HepG2 (cell line): ENCODE results near the gene SIGLEC10. TPM values are rescaled to one million over a fixed set of nuclear protein-coding genes. Genes with fewer than 3 reads are reported as not detected.

Source experiments
- BCL6 ChIP-seq: IDR thresholded peaks from 2 replicates; pipeline ENCODE4 v1.6.1; 2016; ENCODE audit warnings: missing genetic modification reagents, missing compliant biosample characterization
- CBX1 ChIP-seq: IDR thresholded peaks from one replicate; pipeline ENCODE4 v1.6.1; 2016; ENCODE audit warnings: antibody characterized with exemption, low read depth
- CC2D1A ChIP-seq: sonication (generic); formaldehyde crosslinking; IDR thresholded peaks from 2 replicates; pipeline ENCODE4 v1.8.1; 2023; ENCODE audit warnings: mild to moderate bottlenecking, missing genetic modification reagents
- FOXJ3 ChIP-seq: sonication (generic); formaldehyde crosslinking; IDR thresholded peaks from 2 replicates; pipeline ENCODE4 v1.4.0; 2020; ENCODE audit warnings: missing genetic modification reagents, mild to moderate bottlenecking, borderline replicate concordance
- GTF3A ChIP-seq: sonication (generic); formaldehyde crosslinking; conservative IDR thresholded peaks from 2 replicates; pipeline ENCODE4 v1.4.0; 2020; ENCODE audit warnings: mild to moderate bottlenecking, missing genetic modification reagents
- HES4 ChIP-seq: sonication (generic); formaldehyde crosslinking; IDR thresholded peaks from 2 replicates; pipeline ENCODE4 v1.9.0; 2021; ENCODE audit warnings: mild to moderate bottlenecking, missing genetic modification reagents, borderline replicate concordance
- KLF16 ChIP-seq, 2 experiments: sonication (generic) in 1 of 2; formaldehyde crosslinking in 1 of 2; IDR thresholded peaks; 2 replicates each; pipeline versions ENCODE4 v1.6.1 to v1.8.0; 2016 to 2023; ENCODE audit warnings: missing genetic modification reagents in 2 of 2, missing compliant biosample characterization in 1 of 2
- MAFF ChIP-seq: IDR thresholded peaks from 2 replicates; pipeline ENCODE4 v1.6.1; 2011; ENCODE audit warnings: low read depth, low read length, improper control_type of control experiment
- NCOA1 ChIP-seq: sonication (generic); formaldehyde crosslinking; IDR thresholded peaks from 2 replicates; pipeline ENCODE4 v1.9.0; 2021; ENCODE audit warnings: missing genetic modification reagents
- ONECUT2 ChIP-seq: sonication (generic); formaldehyde crosslinking; IDR thresholded peaks from 2 replicates; pipeline ENCODE4 v1.4.0; 2020; ENCODE audit warnings: missing genetic modification reagents
- PHF20 ChIP-seq: sonication (generic); formaldehyde crosslinking; IDR thresholded peaks from 2 replicates; pipeline ENCODE4 v1.5.0; 2020; ENCODE audit warnings: mild to moderate bottlenecking, missing genetic modification reagents
- PITX1 ChIP-seq: sonication (generic); formaldehyde crosslinking; IDR thresholded peaks from 2 replicates; pipeline ENCODE4 v1.5.1; 2020; ENCODE audit warnings: mild to moderate bottlenecking, missing genetic modification reagents
- POLR2G ChIP-seq: fragments of 200-400 bp; formaldehyde crosslinking; IDR thresholded peaks from 2 replicates; pipeline ENCODE4 v1.6.1; 2018; ENCODE audit warnings: mild to moderate bottlenecking, low read depth, low read length, moderate library complexity
- RAD51 ChIP-seq: fragments of 450-650 bp; IDR thresholded peaks from 2 replicates; pipeline ENCODE4 v1.6.1; 2016; ENCODE audit warnings: borderline replicate concordance
- SNRNP70 ChIP-seq: fragments of 200-400 bp; formaldehyde crosslinking; IDR thresholded peaks from 2 replicates; pipeline ENCODE4 v1.6.1; 2017; ENCODE audit warnings: mild to moderate bottlenecking, low read depth, low read length, moderate library complexity
- SSRP1 ChIP-seq: IDR thresholded peaks from 2 replicates; pipeline ENCODE4 v1.6.1; 2016; ENCODE audit warnings: control low read depth
- ZFX ChIP-seq: sonication (generic); formaldehyde crosslinking; IDR thresholded peaks from 2 replicates; pipeline ENCODE4 v1.4.0; 2020; ENCODE audit warnings: mild to moderate bottlenecking, low read depth, missing genetic modification reagents, moderate library complexity
- ZNF460 ChIP-seq: sonication (generic); formaldehyde crosslinking; IDR thresholded peaks from 2 replicates; pipeline ENCODE4 v1.5.1; 2020; ENCODE audit warnings: missing genetic modification reagents, mild to moderate bottlenecking, borderline replicate concordance
- ZNF605 ChIP-seq: sonication (generic); formaldehyde crosslinking; IDR thresholded peaks from 2 replicates; pipeline ENCODE4 v1.8.0; 2022; ENCODE audit warnings: mild to moderate bottlenecking, missing genetic modification reagents
- ZNF768 ChIP-seq: sonication (generic); formaldehyde crosslinking; IDR thresholded peaks from 2 replicates; pipeline ENCODE4 v1.4.0; 2020; ENCODE audit warnings: missing genetic modification reagents
- ZNF879 ChIP-seq: sonication (generic); formaldehyde crosslinking; IDR thresholded peaks from 2 replicates; pipeline ENCODE4 v1.8.1; 2023; ENCODE audit warnings: missing genetic modification reagents
- ZSCAN25 ChIP-seq: sonication (generic); formaldehyde crosslinking; IDR thresholded peaks from 2 replicates; pipeline ENCODE4 v1.8.0; 2022; ENCODE audit warnings: mild to moderate bottlenecking, missing genetic modification reagents
- polyA plus RNA-seq, 8 experiments: library from polyadenylated mRNA; depleted of rRNA in 3 of 8; stranded (reverse) in 7 of 8; unstranded in 1 of 8; fragments of >200 nt; fragmentation: Illumina TruSeq in 4 of 8; extraction: Trizol in 4 of 8; gene quantifications; 2 replicates each; pipeline versions ENCODE4 v1.2.1 to v1.2.3, GENCODE V29; 2011 to 2016; ENCODE audit warnings: low read depth in 4 of 8, missing spikeins in 1 of 8, mixed read lengths in 1 of 8; ENCODE audit not compliant: insufficient read depth in 1 of 8
- total RNA-seq, 5 experiments: library from RNA; depleted of rRNA; stranded (reverse); fragments of >200 nt; fragmentation: Illumina TruSeq; extraction: Trizol; gene quantifications; 2 replicates each; pipeline ENCODE4 v1.2.3, GENCODE V29; 2016; ENCODE audit warnings: low read depth in 1 of 5
- TF ChIP-seq, protein P1 (sequence below): fragments of 450-650 bp; IDR thresholded peaks from 2 replicates; pipeline ENCODE4 v1.6.1; 2016
- TF ChIP-seq, protein P2 (sequence below): IDR thresholded peaks from 2 replicates; pipeline ENCODE4 v1.6.1; 2016
- TF ChIP-seq, protein P3 (sequence below): IDR thresholded peaks from 2 replicates; pipeline ENCODE4 v1.6.1; 2016; ENCODE audit warnings: missing compliant biosample characterization, missing genetic modification reagents, borderline replicate concordance
- TF ChIP-seq, protein P4 (sequence below), 2 experiments: sonication (generic) in 1 of 2; formaldehyde crosslinking in 1 of 2; IDR thresholded peaks; 2 replicates each; pipeline versions ENCODE4 v1.4.0 to v1.6.1; 2018 to 2020; ENCODE audit warnings: missing genetic modification reagents in 2 of 2, borderline replicate concordance in 1 of 2, low read depth in 1 of 2, mild to moderate bottlenecking in 1 of 2, missing biosample characterization in 1 of 2

The SIGLEC10 gene
- total and polyA plus RNA-seq, 2 of the 13 experiments (the other 11 are each of a cell fraction or from before 2014, with no cell fraction given) = not detected

DNA sequence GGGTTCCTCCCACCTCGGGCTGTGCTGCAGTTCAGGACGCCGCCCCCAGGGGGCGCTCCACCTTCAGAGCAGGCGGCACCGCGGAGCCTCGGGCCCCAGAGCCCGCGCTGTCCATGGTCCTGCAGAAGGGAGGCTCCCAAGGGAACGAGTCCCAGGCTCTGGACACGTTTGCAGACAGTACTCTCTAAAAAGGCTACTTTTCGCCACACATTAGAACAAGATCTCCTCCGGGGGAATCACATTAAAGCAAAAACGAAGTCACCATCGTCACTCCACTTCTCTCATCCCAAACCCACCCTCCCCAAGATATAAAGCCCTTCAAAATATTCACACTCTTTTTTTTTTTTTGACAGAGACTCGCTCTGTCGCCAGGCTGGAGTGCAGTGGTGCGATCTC lies 4.6 kb upstream of the SIGLEC10 start (continued):
- peak; percentile 99 for TF ChIP-seq HES4 (CRISPR knock-in tag)
- 0 out of 2 replicates have a peak, but pooled peaks have one; percentile 81 for TF ChIP-seq CC2D1A (CRISPR knock-in tag)
- peak; percentile 92 for TF ChIP-seq ZNF879 (CRISPR knock-in tag)
- 0 out of 2 replicates have a peak, but pooled peaks have one; percentile 33 for TF ChIP-seq GTF3A (CRISPR knock-in tag)
- TF ChIP-seq ZSCAN25 (CRISPR knock-in tag) = peak; percentile 75; the same call in 1 of the 2 replicates
- no peak for TF ChIP-seq ZNF460 (CRISPR knock-in tag)
- TF ChIP-seq POLR2G = no peak
- TF ChIP-seq SSRP1 = 0 out of 2 replicates have a peak, but pooled peaks have one; percentile 65
- TF ChIP-seq ZNF605 (CRISPR knock-in tag) = peak; percentile 96
- TF ChIP-seq MAFF = no peak
- TF ChIP-seq, protein P1, sequence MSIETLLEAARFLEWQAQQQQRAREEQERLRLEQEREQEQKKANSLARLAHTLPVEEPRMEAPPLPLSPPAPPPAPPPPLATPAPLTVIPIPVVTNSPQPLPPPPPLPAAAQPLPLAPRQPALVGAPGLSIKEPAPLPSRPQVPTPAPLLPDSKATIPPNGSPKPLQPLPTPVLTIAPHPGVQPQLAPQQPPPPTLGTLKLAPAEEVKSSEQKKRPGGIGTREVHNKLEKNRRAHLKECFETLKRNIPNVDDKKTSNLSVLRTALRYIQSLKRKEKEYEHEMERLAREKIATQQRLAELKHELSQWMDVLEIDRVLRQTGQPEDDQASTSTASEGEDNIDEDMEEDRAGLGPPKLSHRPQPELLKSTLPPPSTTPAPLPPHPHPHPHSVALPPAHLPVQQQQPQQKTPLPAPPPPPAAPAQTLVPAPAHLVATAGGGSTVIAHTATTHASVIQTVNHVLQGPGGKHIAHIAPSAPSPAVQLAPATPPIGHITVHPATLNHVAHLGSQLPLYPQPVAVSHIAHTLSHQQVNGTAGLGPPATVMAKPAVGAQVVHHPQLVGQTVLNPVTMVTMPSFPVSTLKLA = no peak
- TF ChIP-seq, protein P2, sequence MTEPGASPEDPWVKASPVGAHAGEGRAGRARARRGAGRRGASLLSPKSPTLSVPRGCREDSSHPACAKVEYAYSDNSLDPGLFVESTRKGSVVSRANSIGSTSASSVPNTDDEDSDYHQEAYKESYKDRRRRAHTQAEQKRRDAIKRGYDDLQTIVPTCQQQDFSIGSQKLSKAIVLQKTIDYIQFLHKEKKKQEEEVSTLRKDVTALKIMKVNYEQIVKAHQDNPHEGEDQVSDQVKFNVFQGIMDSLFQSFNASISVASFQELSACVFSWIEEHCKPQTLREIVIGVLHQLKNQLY (CRISPR knock-in tag) = peak; percentile 69; the same call in 1 of the 2 replicates
- TF ChIP-seq RAD51 = no peak
- TF ChIP-seq, protein P3, sequence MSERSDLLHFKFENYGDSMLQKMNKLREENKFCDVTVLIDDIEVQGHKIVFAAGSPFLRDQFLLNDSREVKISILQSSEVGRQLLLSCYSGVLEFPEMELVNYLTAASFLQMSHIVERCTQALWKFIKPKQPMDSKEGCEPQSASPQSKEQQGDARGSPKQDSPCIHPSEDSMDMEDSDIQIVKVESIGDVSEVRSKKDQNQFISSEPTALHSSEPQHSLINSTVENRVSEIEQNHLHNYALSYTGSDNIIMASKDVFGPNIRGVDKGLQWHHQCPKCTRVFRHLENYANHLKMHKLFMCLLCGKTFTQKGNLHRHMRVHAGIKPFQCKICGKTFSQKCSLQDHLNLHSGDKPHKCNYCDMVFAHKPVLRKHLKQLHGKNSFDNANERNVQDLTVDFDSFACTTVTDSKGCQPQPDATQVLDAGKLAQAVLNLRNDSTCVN = peak; percentile 95
- peak; percentile 82 for TF ChIP-seq PITX1 (CRISPR knock-in tag)
- TF ChIP-seq ZNF768 (CRISPR knock-in tag) = peak; percentile 86
- no peak for TF ChIP-seq NCOA1 (CRISPR knock-in tag)
- peak; percentile 72 for TF ChIP-seq BCL6 (CRISPR knock-in tag)
- TF ChIP-seq KLF16 (CRISPR knock-in tag; IDR thresholded peaks at IDR 0.05) = peak; percentile 87 to 99; a peak in 3 of 4 replicates
- no peak for TF ChIP-seq SNRNP70
- TF ChIP-seq ONECUT2 (CRISPR knock-in tag) = peak; percentile 78; the same call in 1 of the 2 replicates
- TF ChIP-seq, protein P4, sequence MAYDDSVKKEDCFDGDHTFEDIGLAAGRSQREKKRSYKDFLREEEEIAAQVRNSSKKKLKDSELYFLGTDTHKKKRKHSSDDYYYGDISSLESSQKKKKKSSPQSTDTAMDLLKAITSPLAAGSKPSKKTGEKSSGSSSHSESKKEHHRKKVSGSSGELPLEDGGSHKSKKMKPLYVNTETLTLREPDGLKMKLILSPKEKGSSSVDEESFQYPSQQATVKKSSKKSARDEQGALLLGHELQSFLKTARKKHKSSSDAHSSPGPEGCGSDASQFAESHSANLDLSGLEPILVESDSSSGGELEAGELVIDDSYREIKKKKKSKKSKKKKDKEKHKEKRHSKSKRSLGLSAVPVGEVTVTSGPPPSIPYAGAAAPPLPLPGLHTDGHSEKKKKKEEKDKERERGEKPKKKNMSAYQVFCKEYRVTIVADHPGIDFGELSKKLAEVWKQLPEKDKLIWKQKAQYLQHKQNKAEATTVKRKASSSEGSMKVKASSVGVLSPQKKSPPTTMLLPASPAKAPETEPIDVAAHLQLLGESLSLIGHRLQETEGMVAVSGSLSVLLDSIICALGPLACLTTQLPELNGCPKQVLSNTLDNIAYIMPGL (CRISPR knock-in tag; IDR thresholded peaks at IDR 0.05; ENCODE audit: borderline replicate concordance in 1 of 2, low read depth in 1 of 2) = peak; percentile 70 to 92
- peak; percentile 70 for TF ChIP-seq PHF20 (CRISPR knock-in tag)
- TF ChIP-seq CBX1 = no peak
- TF ChIP-seq ZFX (CRISPR knock-in tag) = peak; percentile 49; the same call in 1 of the 2 replicates
- TF ChIP-seq FOXJ3 = no peak
